Measurements from ENCODE around the gene NMRK1. TPM values are rescaled to one million over a fixed set of nuclear protein-coding genes. Genes with fewer than 3 reads are reported as not detected.

Gene NMRK1
- total RNA-seq, 1 donor: 21.4 TPM

- Histone ChIP-seq H3K36me3 (ENCODE audit: insufficient read depth, low read length) (no peaks in the 10 kb centered on the region), H3K4me2 (ENCODE audit: insufficient read depth, low read length) (no peak overlapping the region), H3K4me3 (ENCODE audit: insufficient read depth, low read length) (no peak overlapping the region), H3K27ac (ENCODE audit: low read depth, low read length) (no peak overlapping the region), H3K79me2 (ENCODE audit: insufficient read depth, low read length) (peaks cover 26% of the 10 kb centered on the region), H4K20me1 (ENCODE audit: insufficient read depth, low read length) (no peaks in the 10 kb centered on the region), H2AFZ (ENCODE audit: low read length) (no peak overlapping the region), H3K4me1 (ENCODE audit: insufficient read depth, low read length) (no peaks in the 10 kb centered on the region), H3K27me3 (ENCODE audit: insufficient read depth, low read length) (no peaks in the 10 kb centered on the region), H3K9me3 (ENCODE audit: low read depth, low read length) (no peaks in the 10 kb centered on the region)
- no peak for DNase-seq (ENCODE audit: insufficient read length, low spot score, missing footprints)
- TF ChIP-seq, protein P1, sequence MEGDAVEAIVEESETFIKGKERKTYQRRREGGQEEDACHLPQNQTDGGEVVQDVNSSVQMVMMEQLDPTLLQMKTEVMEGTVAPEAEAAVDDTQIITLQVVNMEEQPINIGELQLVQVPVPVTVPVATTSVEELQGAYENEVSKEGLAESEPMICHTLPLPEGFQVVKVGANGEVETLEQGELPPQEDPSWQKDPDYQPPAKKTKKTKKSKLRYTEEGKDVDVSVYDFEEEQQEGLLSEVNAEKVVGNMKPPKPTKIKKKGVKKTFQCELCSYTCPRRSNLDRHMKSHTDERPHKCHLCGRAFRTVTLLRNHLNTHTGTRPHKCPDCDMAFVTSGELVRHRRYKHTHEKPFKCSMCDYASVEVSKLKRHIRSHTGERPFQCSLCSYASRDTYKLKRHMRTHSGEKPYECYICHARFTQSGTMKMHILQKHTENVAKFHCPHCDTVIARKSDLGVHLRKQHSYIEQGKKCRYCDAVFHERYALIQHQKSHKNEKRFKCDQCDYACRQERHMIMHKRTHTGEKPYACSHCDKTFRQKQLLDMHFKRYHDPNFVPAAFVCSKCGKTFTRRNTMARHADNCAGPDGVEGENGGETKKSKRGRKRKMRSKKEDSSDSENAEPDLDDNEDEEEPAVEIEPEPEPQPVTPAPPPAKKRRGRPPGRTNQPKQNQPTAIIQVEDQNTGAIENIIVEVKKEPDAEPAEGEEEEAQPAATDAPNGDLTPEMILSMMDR (IDR thresholded peaks at IDR 0.05; ENCODE audit: extremely low read depth, low read depth, low read length): no peak
Measured at GRCh38 chr9:75017378-75017777, 70.6 kb downstream of the NMRK1 start.

- Histone ChIP-seq H3K27me3 (ENCODE audit: insufficient read depth, low read length) (no peaks in the 10 kb centered on the region), H3K36me3 (ENCODE audit: insufficient read depth, low read length) (no peaks in the 10 kb centered on the region), H3K9me3 (ENCODE audit: low read depth, low read length) (no peaks in the 10 kb centered on the region), H3K4me2 (ENCODE audit: insufficient read depth, low read length) (no peak overlapping the region), H2AFZ (ENCODE audit: low read length) (no peak overlapping the region), H3K79me2 (ENCODE audit: insufficient read depth, low read length) (peaks cover 2% of the 10 kb centered on the region), H3K27ac (ENCODE audit: low read depth, low read length) (no peak overlapping the region), H3K4me1 (ENCODE audit: insufficient read depth, low read length) (no peaks in the 10 kb centered on the region), H4K20me1 (ENCODE audit: insufficient read depth, low read length) (no peaks in the 10 kb centered on the region), H3K4me3 (ENCODE audit: insufficient read depth, low read length) (no peak overlapping the region)
- DNase-seq (ENCODE audit: insufficient read length, low spot score, missing footprints): no peak
- TF ChIP-seq, protein P1 (IDR thresholded peaks at IDR 0.05; ENCODE audit: extremely low read depth, low read depth, low read length): no peak
Measured at GRCh38 chr9:75013735-75014134, 74.2 kb downstream of the NMRK1 start.

Small RNA genes lying within 50 kb of the gene (small RNA-seq; reads per million reads assigned to genes)
- not detected for gene RF02271

Other genes starting within 250 kb of the NMRK1 start
- gene TRPM6, start 200.2 kb downstream of the NMRK1 start, total RNA-seq: under 0.01 and 0.29 TPM in 2 replicates
- 2.9 and 3.8 TPM in 2 replicates for gene C9orf40, start 135.2 kb downstream of the NMRK1 start, total RNA-seq
- 27.1 and 33.3 TPM in 2 replicates for gene CARNMT1, start 59.9 kb downstream of the NMRK1 start, total RNA-seq
- 30.0 and 35.1 TPM in 2 replicates for gene OSTF1, start 359 bp upstream of the NMRK1 start, total RNA-seq

All from osteoblast (primary cell).